Superior temporal gyrus (tissue), 1 donor: ENCODE data around the gene MACROD1.

ENCODE experiments used
- DNase-seq: peaks from one replicate; pipeline ENCODE4 v3.0.0-alpha.2; 2016; ENCODE audit errors: extremely low spot score

Gene MACROD1

GRCh38 chr11:64113462-64113780, 52.5 kb downstream of the MACROD1 start:
- no peak for DNase-seq

- no peak for DNase-seq
These were observed 53.0 kb downstream of the MACROD1 start for GRCh38 chr11:64112771-64113461.

- no peak for DNase-seq
These were observed 55.2 kb downstream of the MACROD1 start for GRCh38 chr11:64110465-64111375.

GRCh38 chr11:64109332-64109731, 56.6 kb downstream of the MACROD1 start:
- no peak for DNase-seq

- no peak for DNase-seq
These were observed 58.6 kb downstream of the MACROD1 start for GRCh38 chr11:64107303-64107702.

- DNase-seq, result no peak
These were observed 61.3 kb downstream of the MACROD1 start for GRCh38 chr11:64104632-64105031.

GRCh38 chr11:64103277-64103985, 62.5 kb downstream of the MACROD1 start:
- DNase-seq, result peak; percentile 10

GRCh38 chr11:64102005-64102738, 63.7 kb downstream of the MACROD1 start:
- peak; percentile 21 for DNase-seq

GRCh38 chr11:64101461-64101860, 64.5 kb downstream of the MACROD1 start:
- DNase-seq, result peak; percentile 69

- DNase-seq, result no peak
These were observed 65.0 kb downstream of the MACROD1 start for GRCh38 chr11:64100782-64101353.

GRCh38 chr11:64100360-64100759, 65.6 kb downstream of the MACROD1 start:
- DNase-seq, result peak; percentile 55

GRCh38 chr11:64099436-64099835, 66.5 kb downstream of the MACROD1 start:
- DNase-seq, result no peak

- peak; percentile 78 for DNase-seq
These were observed 67.5 kb downstream of the MACROD1 start for GRCh38 chr11:64098318-64098831.

- DNase-seq, result peak; percentile 42
These were observed 68.2 kb downstream of the MACROD1 start for GRCh38 chr11:64097468-64098317.

- peak; percentile 42 for DNase-seq
These were observed 69.1 kb downstream of the MACROD1 start for GRCh38 chr11:64096835-64097234.

- peak; percentile 11 for DNase-seq
These were observed 70.0 kb downstream of the MACROD1 start for GRCh38 chr11:64095949-64096348.

- peak; percentile 37 for DNase-seq
These were observed 70.6 kb downstream of the MACROD1 start for GRCh38 chr11:64095273-64095817.

GRCh38 chr11:64094463-64095260, 71.3 kb downstream of the MACROD1 start:
- peak; percentile 44 for DNase-seq
